ENCODE measurements around the gene ZNF217.

- TF ChIP-seq SIN3A (IDR thresholded peaks at IDR 0.05; ENCODE audit: low read depth) (no peak), ELF1 (IDR thresholded peaks at IDR 0.05; ENCODE audit: borderline replicate concordance, low read depth) (no peak), POLR2A (IDR thresholded peaks at IDR 0.05; ENCODE audit: borderline replicate concordance, extremely low read depth, insufficient read depth, insufficient read length) (no peak), CTCF (IDR thresholded peaks at IDR 0.05 in 2 of 3, conservative IDR thresholded peaks at IDR 0.05 in 1 of 3; ENCODE audit: borderline replicate concordance in 1 of 3, insufficient read depth in 1 of 3, low read depth in 2 of 3, low read length in 2 of 3) (no peak), EZH2 (IDR thresholded peaks at IDR 0.05) (no peak), REST (IDR thresholded peaks at IDR 0.05; ENCODE audit: low read depth) (no peak), MAX (IDR thresholded peaks at IDR 0.05) (no peak), FOSL1 (IDR thresholded peaks at IDR 0.05; ENCODE audit: low read depth) (no peak)
Observed at GRCh38 chr20:53639128-53639527, 45.5 kb upstream of the ZNF217 start.
